ENCODE measurements around the gene ZNF446. TPM values are rescaled to one million over a fixed set of nuclear protein-coding genes. Genes with fewer than 3 reads are reported as not detected.
"Not testable (repeated sequence)": the region's sequence is repeated elsewhere in the genome, so short reads cannot be mapped to it uniquely, and the experiment has no call there.

ZNF446 gene
- polyA plus RNA-seq, 3 donors, result 2.0 to 6.2 (median 2.2) TPM

- DNase-seq, result no peak
- Mint-ChIP-seq H3K4me3 (no peak overlapping the region), H3K4me1 (no peaks in the 10 kb centered on the region), H3K36me3 (peaks cover 3 to 8% of the 10 kb centered on the region in 2 donors), H3K27me3 (ENCODE audit: low read depth in 3 of 3) (peaks cover 0 to 2% (median 0%) of the 10 kb centered on the region in 3 donors), H3K9me3 (no peaks in the 10 kb centered on the region), H3K27ac (peak overlapping the region in 1 of 7 donors; percentile 12)
- H3K79me2 ChIP-seq (ENCODE audit: insufficient read depth, low read length), result no peaks in the 10 kb centered on the region
- H3K27me3 ChIP-seq (ENCODE audit: control insufficient read depth in 2 of 2, insufficient read depth in 2 of 2, low read length in 2 of 2), result no peaks in the 10 kb centered on the region
- H3K9ac ChIP-seq (ENCODE audit: insufficient read depth, low read length, poor library complexity, severe bottlenecking), result no peak overlapping the region
- 96% methylated on average over 4 of the region's 7 CpGs for WGBS (ENCODE audit: insufficient coverage)
- H3K4me1 ChIP-seq (ENCODE audit: control insufficient read depth in 1 of 2, insufficient read depth in 2 of 2, low read length in 2 of 2), result no peaks in the 10 kb centered on the region
- TF ChIP-seq CTCF (IDR thresholded peaks at IDR 0.05), result no peak
- intact Hi-C loops (cut with micrococcal nuclease), result no loop called here
- peaks cover 0 to 6% of the 10 kb centered on the region in 2 donors for H3K36me3 ChIP-seq (replicated peaks in 1 of 2; ENCODE audit: control insufficient read depth in 1 of 2, insufficient read depth in 2 of 2, low read length in 2 of 2)
- H2AFZ ChIP-seq (ENCODE audit: insufficient read depth, low read depth, low read length, poor library complexity, severe bottlenecking), result no peak overlapping the region
- H3K27ac ChIP-seq (ENCODE audit: low read depth in 1 of 2, low read length in 2 of 2), result no peak overlapping the region
- no peak overlapping the region for H3K4me2 ChIP-seq (replicated peaks; ENCODE audit: extremely low read depth, low read length, poor library complexity, severe bottlenecking)
- no peak overlapping the region for H3K4me3 ChIP-seq (replicated peaks in 1 of 3; ENCODE audit: low read depth in 2 of 3, low read length in 3 of 3)
- no peaks in the 10 kb centered on the region for H4K20me1 ChIP-seq (ENCODE audit: insufficient read depth, low read length)
- H3K9me3 ChIP-seq (replicated peaks in 1 of 2; ENCODE audit: control insufficient read depth in 1 of 2, insufficient read depth in 1 of 2, low read length in 2 of 2), result no peaks in the 10 kb centered on the region
Observed at GRCh38 chr19:58482372-58482771, 6.2 kb downstream of the ZNF446 start.

GRCh38 chr19:58483776-58484175, 7.6 kb downstream of the ZNF446 start:
- no peaks in the 10 kb centered on the region for H3K4me1 ChIP-seq (ENCODE audit: control insufficient read depth in 1 of 2, insufficient read depth in 2 of 2, low read length in 2 of 2)
- Mint-ChIP-seq H3K27ac (no peak overlapping the region), H3K36me3 (peaks cover 3 to 8% of the 10 kb centered on the region in 2 donors), H3K27me3 (ENCODE audit: low read depth in 3 of 3) (peaks cover 0 to 2% (median 2%) of the 10 kb centered on the region in 3 donors), H3K4me1 (no peaks in the 10 kb centered on the region), H3K9me3 (no peaks in the 10 kb centered on the region), H3K4me3 (no peak overlapping the region)
- intact Hi-C loops (cut with micrococcal nuclease), result no loop called here
- no peaks in the 10 kb centered on the region for H3K79me2 ChIP-seq (ENCODE audit: insufficient read depth, low read length)
- H2AFZ ChIP-seq (ENCODE audit: insufficient read depth, low read depth, low read length, poor library complexity, severe bottlenecking), result no peak overlapping the region
- DNase-seq, result no peak
- H3K9me3 ChIP-seq (replicated peaks in 1 of 2; ENCODE audit: control insufficient read depth in 1 of 2, insufficient read depth in 1 of 2, low read length in 2 of 2), result no peaks in the 10 kb centered on the region
- no peaks in the 10 kb centered on the region for H3K27me3 ChIP-seq (ENCODE audit: control insufficient read depth in 2 of 2, insufficient read depth in 2 of 2, low read length in 2 of 2)
- H4K20me1 ChIP-seq (ENCODE audit: insufficient read depth, low read length), result no peaks in the 10 kb centered on the region
- no peak overlapping the region for H3K9ac ChIP-seq (ENCODE audit: insufficient read depth, low read length, poor library complexity, severe bottlenecking)
- H3K4me3 ChIP-seq (replicated peaks in 1 of 3; ENCODE audit: low read depth in 2 of 3, low read length in 3 of 3), result no peak overlapping the region
- H3K27ac ChIP-seq (ENCODE audit: low read depth in 1 of 2, low read length in 2 of 2), result no peak overlapping the region
- WGBS (ENCODE audit: insufficient coverage), result 100% methylated on average over 1 of the region's 2 CpGs
- no peak overlapping the region for H3K4me2 ChIP-seq (replicated peaks; ENCODE audit: extremely low read depth, low read length, poor library complexity, severe bottlenecking)
- H3K36me3 ChIP-seq (replicated peaks in 1 of 2; ENCODE audit: control insufficient read depth in 1 of 2, insufficient read depth in 2 of 2, low read length in 2 of 2), result peaks cover 0 to 6% of the 10 kb centered on the region in 2 donors
- TF ChIP-seq CTCF (IDR thresholded peaks at IDR 0.05), result no peak

GRCh38 chr19:58484349-58484748, 8.2 kb downstream of the ZNF446 start:
- H3K9me3 ChIP-seq (replicated peaks in 1 of 2; ENCODE audit: control insufficient read depth in 1 of 2, insufficient read depth in 1 of 2, low read length in 2 of 2); H3K4me1 ChIP-seq (ENCODE audit: control insufficient read depth in 1 of 2, insufficient read depth in 2 of 2, low read length in 2 of 2); H3K27ac Mint-ChIP-seq; H3K36me3 Mint-ChIP-seq; intact Hi-C loops (cut with micrococcal nuclease); H3K9ac ChIP-seq (ENCODE audit: insufficient read depth, low read length, poor library complexity, severe bottlenecking); H3K27ac ChIP-seq (ENCODE audit: low read depth in 1 of 2, low read length in 2 of 2); H2AFZ ChIP-seq (ENCODE audit: insufficient read depth, low read depth, low read length, poor library complexity, severe bottlenecking); H3K36me3 ChIP-seq (replicated peaks in 1 of 2; ENCODE audit: control insufficient read depth in 1 of 2, insufficient read depth in 2 of 2, low read length in 2 of 2); H4K20me1 ChIP-seq (ENCODE audit: insufficient read depth, low read length); H3K4me2 ChIP-seq (replicated peaks; ENCODE audit: extremely low read depth, low read length, poor library complexity, severe bottlenecking); H3K27me3 ChIP-seq (ENCODE audit: control insufficient read depth in 2 of 2, insufficient read depth in 2 of 2, low read length in 2 of 2); H3K9me3 Mint-ChIP-seq; H3K27me3 Mint-ChIP-seq (ENCODE audit: low read depth in 3 of 3); H3K79me2 ChIP-seq (ENCODE audit: insufficient read depth, low read length); DNase-seq; H3K4me3 ChIP-seq (replicated peaks in 1 of 3; ENCODE audit: low read depth in 2 of 3, low read length in 3 of 3); H3K4me1 Mint-ChIP-seq; H3K4me3 Mint-ChIP-seq: not testable (repeated sequence)
- WGBS (ENCODE audit: insufficient coverage), result 100% methylated on average over 2 of the region's 5 CpGs

All from CD14-positive monocyte (primary cell).